ENCODE results near the gene FCMR.
"Not testable (repeated sequence)": the region's sequence is repeated elsewhere in the genome, so short reads cannot be mapped to it uniquely, and the experiment has no call there.

The FCMR gene

GRCh38 chr1:206949641-206950040 is 27.9 kb upstream of the FCMR start:
- no peak for DNase-seq

GRCh38 chr1:206949208-206949607 is 27.5 kb upstream of the FCMR start:
- DNase-seq = no peak

DNA sequence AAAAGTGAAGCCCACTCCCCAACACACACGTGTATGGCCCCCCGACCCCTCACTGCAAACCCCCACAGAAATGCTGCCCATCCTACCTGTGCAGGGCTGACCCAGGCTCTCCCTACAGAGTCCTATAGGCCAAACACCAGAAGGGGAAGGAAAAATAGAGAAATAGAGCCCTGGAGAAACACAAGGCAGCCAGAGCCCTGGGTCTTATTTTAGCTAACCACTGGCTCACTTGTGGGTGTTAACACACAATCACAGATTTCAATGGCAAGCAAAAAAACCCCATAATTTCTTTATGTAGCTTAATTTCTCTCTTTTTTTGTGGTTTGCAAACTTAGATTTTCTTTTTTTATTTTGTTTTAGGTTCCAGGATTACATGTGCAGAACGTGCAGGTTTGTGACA is 25.5 kb upstream of the FCMR start:
- no peak for DNase-seq

- DNase-seq = no peak
These were observed 24.5 kb upstream of the FCMR start, which contains the start of gene PIGR for GRCh38 chr1:206946261-206946660. TSS of gene PIGR (minus strand) at chr1:206946466. CDS start at chr1:206940531, 5,935 bp downstream.

DNA sequence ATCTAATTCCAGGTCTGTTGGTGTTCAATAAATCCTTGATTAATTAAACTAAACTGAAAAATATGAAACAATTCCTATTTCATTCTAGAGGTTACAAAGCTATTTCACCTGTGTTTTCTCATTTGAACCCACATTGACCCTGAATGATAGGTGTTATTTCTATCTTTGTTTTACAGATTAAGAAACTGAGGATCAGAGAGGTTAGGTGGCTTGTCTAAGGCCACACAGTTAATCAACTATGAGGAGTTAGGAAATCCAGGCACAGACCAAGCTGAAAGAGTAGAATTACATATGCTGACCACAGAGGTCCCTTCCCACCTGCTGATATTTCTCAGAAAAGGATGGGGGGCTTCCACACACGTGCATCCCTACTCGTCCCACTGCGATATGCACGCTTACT is 24.0 kb upstream of the FCMR start:
- DNase-seq = no peak

DNA sequence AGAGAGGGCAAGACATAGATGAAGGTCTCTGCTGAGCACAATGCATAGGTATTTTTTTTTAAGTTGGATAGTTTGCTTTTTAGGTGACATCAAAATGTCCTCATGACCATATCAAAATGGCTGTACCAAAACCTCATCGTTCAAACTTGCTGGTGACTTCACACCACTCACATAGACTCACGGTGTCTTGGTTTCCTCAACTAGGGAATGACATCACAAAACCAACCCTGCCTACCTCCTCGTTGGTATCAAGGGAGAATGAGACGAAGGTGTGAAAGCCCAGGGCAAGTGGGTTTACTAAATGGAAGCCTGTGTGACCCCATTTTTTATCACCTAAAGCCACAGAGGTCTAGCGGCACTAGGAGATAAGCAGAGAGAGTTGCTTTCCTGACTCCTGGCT is 23.0 kb upstream of the FCMR start:
- DNase-seq = no peak

- DNase-seq = no peak
These were observed 20.2 kb upstream of the FCMR start for GRCh38 chr1:206941766-206942418.

- DNase-seq = no peak
These were observed 18.8 kb upstream of the FCMR start for GRCh38 chr1:206940588-206940936.

GRCh38 chr1:206939841-206940587 is 18.3 kb upstream of the FCMR start:
- DNase-seq = no peak

GRCh38 chr1:206939131-206939530 is 17.4 kb upstream of the FCMR start:
- DNase-seq = no peak

- no peak for DNase-seq
These were observed 15.7 kb upstream of the FCMR start for GRCh38 chr1:206937425-206937824.

GRCh38 chr1:206935491-206936067 is 13.8 kb upstream of the FCMR start:
- DNase-seq = peak; percentile 80

- DNase-seq = peak; percentile 84
These were observed 11.7 kb upstream of the FCMR start for GRCh38 chr1:206933333-206933945.

DNA sequence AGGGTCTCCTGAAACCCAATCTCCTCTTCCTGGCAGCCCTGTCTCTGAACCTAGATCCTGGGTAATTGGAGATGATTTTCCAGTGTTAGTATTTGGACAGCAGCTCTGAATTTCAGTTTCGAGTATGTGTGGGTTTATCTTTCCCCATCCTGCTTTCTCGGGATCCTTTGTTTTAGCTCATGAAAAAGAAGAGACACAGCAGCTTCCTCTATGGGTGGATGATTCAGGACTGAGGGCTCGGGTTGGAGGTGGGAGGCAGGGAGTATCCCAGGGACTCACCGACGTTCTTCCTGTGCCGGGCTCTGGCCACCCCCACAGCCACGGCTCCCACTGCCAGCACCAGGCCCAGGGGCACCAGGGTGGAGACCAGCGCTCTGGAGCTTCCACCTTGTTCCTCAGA is 10.4 kb upstream of the FCMR start:
- no peak for DNase-seq

GRCh38 chr1:206931709-206932108 is 10.0 kb upstream of the FCMR start:
- no peak for DNase-seq

DNA sequence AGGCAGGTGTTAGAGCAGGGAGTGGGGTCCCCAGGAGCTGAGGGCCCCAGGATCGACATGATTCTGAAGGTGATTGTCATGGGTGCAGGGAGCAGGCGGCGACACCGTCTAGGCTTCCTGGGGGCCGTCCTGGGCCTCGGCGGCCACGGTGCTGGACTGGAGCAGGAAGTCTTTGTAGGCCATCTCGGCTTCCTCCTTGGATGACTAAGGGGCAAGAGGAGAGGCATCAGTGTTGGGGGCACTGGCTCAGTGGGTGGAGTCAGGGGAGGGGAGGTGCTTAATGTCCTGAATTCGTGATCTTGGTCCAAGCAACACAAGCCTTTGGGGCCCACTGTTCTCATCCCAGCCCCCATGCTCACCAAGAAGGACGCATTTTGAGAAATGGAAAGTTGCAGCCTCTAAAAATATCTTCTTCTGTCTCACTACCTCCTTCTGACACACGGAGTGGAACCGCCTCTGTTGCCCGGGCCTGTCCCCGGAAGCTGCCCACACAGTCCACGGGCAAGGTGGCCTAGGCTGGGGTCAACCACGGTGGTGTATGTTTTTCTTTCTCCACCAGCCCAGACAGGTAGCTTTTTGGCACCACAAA is 8.6 kb upstream of the FCMR start:
- DNase-seq = no peak

GRCh38 chr1:206929524-206929923 is 7.8 kb upstream of the FCMR start:
- DNase-seq = no peak

GRCh38 chr1:206926286-206926685 is 4.5 kb upstream of the FCMR start:
- DNase-seq = no peak

- DNase-seq = peak; percentile 73
These were observed 3.5 kb upstream of the FCMR start for GRCh38 chr1:206925106-206925736.

- DNase-seq = peak; percentile 7
These were observed 2.9 kb upstream of the FCMR start for GRCh38 chr1:206924592-206925105.

DNA sequence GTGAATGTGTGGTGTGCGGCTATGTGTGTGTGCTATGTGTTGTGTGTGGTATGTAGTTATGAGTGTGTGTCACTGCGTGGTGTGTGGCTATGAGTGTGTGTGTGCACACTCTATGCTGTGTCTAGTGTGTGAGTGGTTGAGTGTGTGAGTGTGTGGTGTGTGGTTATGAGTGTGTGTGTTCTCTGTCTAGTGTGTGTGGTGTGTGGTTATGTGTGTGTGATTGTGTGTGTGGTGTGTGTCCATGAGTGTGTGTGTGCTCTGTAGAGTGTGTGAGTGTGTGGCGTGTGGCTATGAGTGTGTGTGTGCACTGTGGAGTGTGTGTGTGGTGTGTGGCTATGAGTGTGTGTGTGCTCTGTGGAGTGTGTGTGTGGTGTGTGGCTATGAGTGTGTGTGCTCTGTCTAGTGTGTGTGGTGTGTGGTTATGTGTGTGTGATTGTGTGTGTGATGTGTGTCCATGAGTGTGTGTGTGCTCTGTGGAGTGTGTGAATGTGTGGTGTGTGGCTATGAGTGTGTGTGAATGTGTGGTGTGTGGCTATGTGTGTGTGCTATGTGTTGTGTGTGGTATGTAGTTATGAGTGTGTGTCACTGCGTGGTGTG is 2.3 kb upstream of the FCMR start:
- DNase-seq = not testable (repeated sequence)
